ENCODE results near the gene CST5.
"Not testable (repeated sequence)": the region's sequence is repeated elsewhere in the genome, so short reads cannot be mapped to it uniquely, and the experiment has no call there.

Gene CST5

GRCh38 chr20:23889775-23890187, 10.2 kb upstream of the CST5 start:
- no peak for DNase-seq (ENCODE audit: low read depth, low spot score)

- no peak for DNase-seq (ENCODE audit: low read depth, low spot score)
Observed at GRCh38 chr20:23887856-23888255, 8.3 kb upstream of the CST5 start.

GRCh38 chr20:23884771-23885162, 5.2 kb upstream of the CST5 start:
- no peak for DNase-seq (ENCODE audit: low read depth, low spot score)

GRCh38 chr20:23884136-23884770, 4.7 kb upstream of the CST5 start:
- DNase-seq (ENCODE audit: low read depth, low spot score), result no peak

- no peak for DNase-seq (ENCODE audit: low read depth, low spot score)
Observed at GRCh38 chr20:23881371-23881770, 1.8 kb upstream of the CST5 start.

- DNase-seq (ENCODE audit: low read depth, low spot score), result no peak
Observed at GRCh38 chr20:23880417-23880816, 869 bp upstream of the CST5 start.

- DNase-seq (ENCODE audit: low read depth, low spot score), result no peak
Observed at GRCh38 chr20:23879811-23880374, 345 bp upstream of the CST5 start.

- no peak for DNase-seq (ENCODE audit: low read depth, low spot score)
Observed at GRCh38 chr20:23878787-23879186, 761 bp downstream of the CST5 start.

- DNase-seq (ENCODE audit: low read depth, low spot score), result not testable (repeated sequence)
Observed at GRCh38 chr20:23878016-23878542, 1.5 kb downstream of the CST5 start.

- no peak for DNase-seq (ENCODE audit: low read depth, low spot score)
Observed at GRCh38 chr20:23877524-23877923, 2.0 kb downstream of the CST5 start.

- no peak for DNase-seq (ENCODE audit: low read depth, low spot score)
Observed at GRCh38 chr20:23875606-23876237, 3.8 kb downstream of the CST5 start.

GRCh38 chr20:23874747-23875146, 4.8 kb downstream of the CST5 start:
- DNase-seq (ENCODE audit: low read depth, low spot score), result no peak

GRCh38 chr20:23873370-23874015, 6.1 kb downstream of the CST5 start:
- no peak for DNase-seq (ENCODE audit: low read depth, low spot score)

- DNase-seq (ENCODE audit: low read depth, low spot score), result no peak
Observed at GRCh38 chr20:23872065-23872464, 7.5 kb downstream of the CST5 start.

GRCh38 chr20:23870461-23870860, 9.1 kb downstream of the CST5 start:
- no peak for DNase-seq (ENCODE audit: low read depth, low spot score)

- no peak for DNase-seq (ENCODE audit: low read depth, low spot score)
Observed at GRCh38 chr20:23869520-23869919, 10.0 kb downstream of the CST5 start.

- DNase-seq (ENCODE audit: low read depth, low spot score), result no peak
Observed at GRCh38 chr20:23868321-23868720, 11.2 kb downstream of the CST5 start.

- DNase-seq (ENCODE audit: low read depth, low spot score), result no peak
Observed at GRCh38 chr20:23867152-23867776, 12.3 kb downstream of the CST5 start.

GRCh38 chr20:23860771-23861170, 18.8 kb downstream of the CST5 start:
- not testable (repeated sequence) for DNase-seq (ENCODE audit: low read depth, low spot score)

- DNase-seq (ENCODE audit: low read depth, low spot score), result no peak
Observed at GRCh38 chr20:23857962-23858595, 21.5 kb downstream of the CST5 start.

- no peak for DNase-seq (ENCODE audit: low read depth, low spot score)
Observed at GRCh38 chr20:23856736-23857135, 22.8 kb downstream of the CST5 start.

- DNase-seq (ENCODE audit: low read depth, low spot score), result no peak
Observed at GRCh38 chr20:23856226-23856625, 23.3 kb downstream of the CST5 start.
